Panc1 (cell line): ENCODE data around the gene PLCD3.

Experiments
- CTCF ChIP-seq: fragments of 450-650 bp; IDR thresholded peaks from 2 replicates; pipeline ENCODE4 v1.5.1; 2017; ENCODE audit warnings: mild to moderate bottlenecking
- REST ChIP-seq, 2 experiments: IDR thresholded peaks; 2 replicates each; pipeline ENCODE4 v1.6.1; 2011 to 2012; ENCODE audit warnings: low read depth in 2 of 2, control low read depth in 1 of 2, low read length in 1 of 2, mild to moderate bottlenecking in 1 of 2, moderate library complexity in 1 of 2; ENCODE audit not compliant: insufficient read depth in 1 of 2
- TCF7L2 ChIP-seq: IDR thresholded peaks from 2 replicates; pipeline ENCODE4 v1.6.1; 2011; ENCODE audit warnings: mild to moderate bottlenecking, low read depth, low read length, inconsistent platforms

GRCh38 chr17:45060382-45060796, 71.9 kb downstream of the PLCD3 start:
- TF ChIP-seq CTCF (no peak), TCF7L2 (no peak), REST (IDR thresholded peaks at IDR 0.05; ENCODE audit: insufficient read depth in 1 of 2, low read depth in 2 of 2, low read length in 1 of 2) (no peak)
